Pancreas (tissue), 10 donors: ENCODE data around the gene HCFC1. TPM values are rescaled to one million over a fixed set of nuclear protein-coding genes. Genes with fewer than 3 reads are reported as not detected.

Experiments
- ATAC-seq, 4 donors: fragments of 200-7000 bp; cut with Tn5 transposase; one replicate each; pipeline versions ENCODE4 v1.8.0 to v1.9.1; 2020; ENCODE audit warnings: mild to moderate bottlenecking in 4 of 4, moderate library complexity in 4 of 4
- DNase-seq, 6 donors: peaks; one replicate each; pipeline ENCODE4 v3.0.0-alpha.2; 2020
- FAIRE-seq: peaks from 2 replicates; lab custom pipeline; 2012; peaks lifted over from hg19 to GRCh38; lab: Jason Lieb, UNC
- H3K27ac ChIP-seq, 4 donors: fragments of 200-600 bp; sonication (generic); 1 replicate in 3 of 4; 2 replicates in 1 of 4; pipeline versions ENCODE4 v1.5.0 to v1.8.0; 2020
- H3K27me3 ChIP-seq, 4 donors: fragments of 200-600 bp; one replicate each; pipeline ENCODE4 v1.8.0; 2021
- H3K36me3 ChIP-seq, 3 donors: fragments of 200-600 bp; sonication (generic) in 1 of 3; one replicate each; pipeline versions ENCODE4 v1.5.0 to v1.8.0; 2020 to 2021
- H3K4me1 ChIP-seq, 3 donors: fragments of 200-600 bp; one replicate each; pipeline ENCODE4 v1.8.0; 2021
- H3K4me3 ChIP-seq, 4 donors: fragments of 200-600 bp; sonication (generic) in 2 of 4; one replicate each; pipeline versions ENCODE4 v1.5.0 to v1.8.0; 2020 to 2021
- H3K9me3 ChIP-seq, 4 donors: fragments of 200-600 bp; one replicate each; pipeline ENCODE4 v1.8.0; 2021
- WGBS, 2 donors: extraction: QIAGEN DNeasy Blood & Tissue Kit; methylation state at CpG; one replicate each; pipeline ENCODE4 v1.1.7; 2013; 5-methylcytosine and 5-hydroxymethylcytosine counted together
- intact Hi-C, 3 donors: fragments of 100-400 bp; cut with DNase I; formaldehyde crosslinking; loops; one replicate each; pipeline versions ENCODE4 v1.11.1 to v1.14.2; 2022
- polyA plus RNA-seq, 2 donors: library from polyadenylated mRNA; stranded (reverse); fragments of 200-250 nt; gene quantifications; one replicate each; pipeline ENCODE4 v1.2.3, GENCODE V29; 2013
- total RNA-seq, 6 donors: library from RNA; stranded (reverse); fragmentation: NEBNext Ultra II Directional in 4 of 6; extraction: Animal tissue kit (Norgen Biotek cat#: 25700) in 4 of 6; gene quantifications; one replicate each; pipeline versions ENCODE4 v1.2.1 to v1.2.4, GENCODE V29; 2021 to 2023
- TF ChIP-seq, protein P1 (sequence below), 4 donors: fragments of 200-600 bp; sonication (generic) in 3 of 4; IDR thresholded peaks; one replicate each; pipeline versions ENCODE4 v1.5.0 to v1.8.0; 2021; ENCODE audit warnings: antibody characterized with exemption in 4 of 4
- donor health status: healthy with polysubstance abuse.
- donor health status: DM: no; HTN: no; CAD: no; lungs with moderate emphysema.
- donor health status: DM: no; HTN: no; CAD: no.
- donor health status: control.
- donor health status: control.
- donor health status: Bipolar disorder and iron deficiency.
- donor health status: DM: yes; HTN: yes; CAD: no.
- donor health status: DM: no; HTN: no; CAD: no.
- donor health status: DM: no; HTN: no; CAD: no.
- donor health status: DM: yes; HTN: yes; CAD: no.

The HCFC1 gene
- total and polyA plus RNA-seq, 8 donors, result 10.4 to 28.4 (median 16.6) TPM

DNA sequence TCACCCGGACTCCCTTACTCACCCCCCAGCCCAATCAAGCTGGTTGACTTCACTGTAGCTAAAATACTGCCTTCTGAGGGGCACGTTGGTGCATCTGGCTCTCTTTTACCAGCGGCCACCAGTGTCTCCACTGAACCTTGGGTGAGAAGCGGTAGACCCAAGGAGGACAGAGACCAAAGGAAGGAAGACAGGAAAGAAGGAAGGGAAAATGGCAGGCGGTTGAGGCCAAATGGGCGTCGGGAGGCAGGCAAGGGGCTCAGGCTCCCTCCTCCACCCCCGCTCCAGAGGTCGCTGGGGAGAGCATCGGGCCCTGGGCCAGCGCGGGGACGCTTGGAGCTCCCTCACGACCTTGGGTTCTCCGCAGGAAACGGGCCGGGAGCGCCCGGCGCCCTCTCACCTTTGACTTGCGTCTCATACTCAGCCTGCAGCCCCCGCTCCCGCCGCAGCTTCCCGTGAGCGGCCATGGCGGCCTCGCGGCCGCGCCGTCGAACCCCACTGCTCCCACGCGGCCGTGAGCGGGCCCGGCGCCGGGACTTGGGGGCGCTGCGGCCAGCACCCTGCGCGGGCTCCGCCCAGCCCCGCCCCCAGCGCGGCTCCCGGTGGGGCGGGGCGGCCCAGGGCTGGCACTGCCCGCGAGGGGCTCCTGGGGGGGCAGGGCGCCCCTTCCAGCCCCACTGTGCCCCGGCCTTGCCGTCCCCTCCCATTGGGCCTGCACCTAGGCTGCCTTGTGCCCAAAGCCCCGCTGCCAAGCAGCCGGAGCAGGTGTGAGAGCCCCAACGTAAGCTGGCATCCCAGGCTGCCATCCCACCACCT, 45.7 kb downstream of the HCFC1 start, which contains the start of gene ARHGAP4:
TSS of gene ARHGAP4 (minus strand) at position 526 of the 813 bp plus-strand sequence. CDS start at position 464, 62 bp downstream.
- Histone ChIP-seq H3K4me3 (peak within 1 kb of the TSS in 1 of 4 donors; percentile 63), H3K27ac (peak within 1 kb of the TSS; percentile 1 to 91 (median 86)), H3K9me3 (no peaks in the 10 kb centered on the region), H3K4me1 (peaks cover 0 to 13% (median 9%) of the 10 kb centered on the region in 3 donors), H3K36me3 (no peaks in the 10 kb centered on the region), H3K27me3 (no peaks in the 10 kb centered on the region)
- no peak for FAIRE-seq
- 24 to 36% methylated on average over 39 to 58 of the region's 59 CpGs for WGBS, 2 donors
- ATAC-seq, result no peak
- TF ChIP-seq, protein P1, sequence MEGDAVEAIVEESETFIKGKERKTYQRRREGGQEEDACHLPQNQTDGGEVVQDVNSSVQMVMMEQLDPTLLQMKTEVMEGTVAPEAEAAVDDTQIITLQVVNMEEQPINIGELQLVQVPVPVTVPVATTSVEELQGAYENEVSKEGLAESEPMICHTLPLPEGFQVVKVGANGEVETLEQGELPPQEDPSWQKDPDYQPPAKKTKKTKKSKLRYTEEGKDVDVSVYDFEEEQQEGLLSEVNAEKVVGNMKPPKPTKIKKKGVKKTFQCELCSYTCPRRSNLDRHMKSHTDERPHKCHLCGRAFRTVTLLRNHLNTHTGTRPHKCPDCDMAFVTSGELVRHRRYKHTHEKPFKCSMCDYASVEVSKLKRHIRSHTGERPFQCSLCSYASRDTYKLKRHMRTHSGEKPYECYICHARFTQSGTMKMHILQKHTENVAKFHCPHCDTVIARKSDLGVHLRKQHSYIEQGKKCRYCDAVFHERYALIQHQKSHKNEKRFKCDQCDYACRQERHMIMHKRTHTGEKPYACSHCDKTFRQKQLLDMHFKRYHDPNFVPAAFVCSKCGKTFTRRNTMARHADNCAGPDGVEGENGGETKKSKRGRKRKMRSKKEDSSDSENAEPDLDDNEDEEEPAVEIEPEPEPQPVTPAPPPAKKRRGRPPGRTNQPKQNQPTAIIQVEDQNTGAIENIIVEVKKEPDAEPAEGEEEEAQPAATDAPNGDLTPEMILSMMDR (IDR thresholded peaks at IDR 0.05), result no peak
- peak in 1 of 6 donors; percentile 75 for DNase-seq
- intact Hi-C loops, result no loop called here

DNA sequence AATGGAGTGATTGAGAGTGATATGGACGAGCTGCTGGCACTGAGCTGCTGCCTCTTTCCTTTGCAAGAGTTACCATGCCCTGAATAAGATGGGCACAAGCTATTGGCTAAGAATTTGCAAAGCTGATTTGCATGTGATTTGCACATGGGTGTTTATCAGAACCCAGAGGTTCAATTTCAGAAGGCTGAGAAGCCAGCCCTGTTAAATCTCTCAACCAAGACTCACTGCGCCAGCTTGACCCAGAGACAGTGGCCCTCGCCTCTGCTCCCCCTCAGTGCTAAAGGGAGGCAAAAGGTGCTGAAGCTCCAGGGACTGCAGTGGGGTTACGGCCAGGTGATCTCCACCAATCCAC, 46.3 kb downstream of the HCFC1 start:
- no peaks in the 10 kb centered on the region for H3K27me3 ChIP-seq
- WGBS, 2 donors, result 73 to 76% methylated on average over 4 of the region's 4 CpGs

DNA sequence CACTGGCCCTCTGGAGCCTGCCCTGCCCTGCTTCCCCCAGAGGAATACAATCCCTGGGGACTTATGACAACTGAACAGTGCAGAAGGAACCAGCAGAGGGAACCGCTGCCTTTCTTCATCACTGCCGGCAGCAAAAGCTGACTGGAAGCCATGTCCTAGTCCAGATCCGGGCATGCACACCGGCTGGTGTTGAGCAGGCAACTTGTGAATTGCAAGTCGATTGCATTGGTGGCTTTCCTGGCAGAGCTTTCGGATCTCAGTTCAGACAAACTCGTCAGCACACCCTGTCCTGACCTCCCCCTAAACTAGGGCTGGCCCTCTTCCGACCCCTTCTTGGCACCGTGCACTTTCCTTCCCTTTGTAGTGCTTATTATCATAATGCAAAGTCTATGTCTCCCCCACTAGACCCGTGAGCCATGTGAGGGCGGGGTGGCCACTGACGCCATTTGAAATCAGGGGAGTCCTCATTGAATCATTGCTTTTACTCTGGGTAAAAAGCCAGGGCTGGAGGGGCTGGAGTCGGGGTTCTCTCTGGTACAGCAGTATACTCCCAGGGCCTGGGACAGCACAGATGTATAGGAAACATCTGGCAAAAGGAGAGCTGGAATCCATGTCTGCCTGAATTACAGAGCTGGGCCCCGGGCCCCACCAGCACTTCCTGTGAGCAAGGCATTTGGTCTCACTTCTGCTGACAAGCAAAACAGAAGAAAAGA, 47.3 kb downstream of the HCFC1 start:
- H3K36me3 ChIP-seq, result no peaks in the 10 kb centered on the region
- TF ChIP-seq, protein P1 (IDR thresholded peaks at IDR 0.05), result no peak
- 40 to 55% methylated on average over 14 of the region's 14 CpGs for WGBS, 2 donors
- H3K27ac ChIP-seq, result no peak overlapping the region
- no peaks in the 10 kb centered on the region for H3K9me3 ChIP-seq
- peaks cover 0 to 12% (median 9%) of the 10 kb centered on the region in 3 donors for H3K4me1 ChIP-seq
- ATAC-seq (no peak), FAIRE-seq (no peak), DNase-seq (peak in 1 of 6 donors; percentile 36)
- H3K27me3 ChIP-seq, result no peaks in the 10 kb centered on the region
- H3K4me3 ChIP-seq, result no peak overlapping the region
- intact Hi-C loops, result no loop called here

More for the DNA sequence above, 46.3 kb downstream of the HCFC1 start:
- FAIRE-seq (no peak), DNase-seq (peak in 1 of 6 donors; percentile 29), ATAC-seq (no peak)
- Histone ChIP-seq H3K9me3 (no peaks in the 10 kb centered on the region), H3K27ac (peak overlapping the region in 1 of 4 donors; percentile 12), H3K36me3 (no peaks in the 10 kb centered on the region), H3K4me3 (peak overlapping the region in 1 of 4 donors; percentile 27), H3K4me1 (peaks cover 0 to 13% (median 9%) of the 10 kb centered on the region in 3 donors)
- intact Hi-C loops, result no loop called here
- TF ChIP-seq, protein P1 (IDR thresholded peaks at IDR 0.05), result no peak

DNA sequence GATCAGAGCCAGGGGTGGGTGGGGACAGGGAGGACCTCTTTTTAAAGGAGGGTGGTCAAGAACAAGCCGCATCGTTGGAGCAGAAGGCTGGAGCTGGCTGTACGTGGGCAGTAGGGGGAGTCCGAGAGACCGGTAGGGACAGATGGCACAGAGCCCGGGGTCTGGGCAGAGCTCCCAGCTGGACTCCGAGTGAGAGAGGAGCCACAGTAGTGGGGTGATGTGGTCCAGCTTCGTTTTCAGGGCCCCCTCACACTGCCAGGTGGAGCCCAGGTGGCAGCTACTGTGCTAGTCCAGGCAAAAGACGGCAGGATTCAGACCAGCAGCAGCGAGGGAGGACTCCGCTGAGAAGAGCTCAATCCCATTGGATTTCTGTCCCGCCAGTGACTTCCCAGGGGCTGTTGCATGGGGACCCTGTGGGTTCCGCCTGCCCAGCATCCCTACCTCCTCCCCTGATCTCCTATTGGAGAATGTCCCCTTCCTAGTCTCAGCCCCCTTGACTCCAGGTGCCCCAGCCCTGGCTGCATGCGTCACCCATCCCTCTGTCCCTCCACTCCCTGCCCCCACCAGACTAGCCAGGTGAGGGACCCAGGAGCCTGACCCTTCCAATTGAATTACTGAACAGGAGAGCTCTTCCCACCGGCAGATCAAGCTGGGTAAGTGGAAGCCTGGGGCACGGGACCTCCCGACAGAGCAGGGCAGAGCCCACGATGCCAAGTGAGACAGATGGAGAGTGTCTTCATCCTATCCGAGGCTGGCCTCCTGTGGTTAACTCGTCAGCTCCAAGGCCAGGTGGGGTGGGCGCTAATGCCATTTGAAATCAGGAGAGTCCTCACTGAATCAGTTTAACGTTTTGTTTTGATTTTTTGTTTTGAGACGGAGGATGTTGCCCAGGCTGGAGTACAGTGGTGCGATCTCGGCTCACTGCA, 48.4 kb downstream of the HCFC1 start:
- 33 to 45% methylated on average over 25 of the region's 25 CpGs for WGBS, 2 donors
- no peak overlapping the region for H3K27ac ChIP-seq
- intact Hi-C loops, result no loop called here
- TF ChIP-seq, protein P1 (IDR thresholded peaks at IDR 0.05), result peak; percentile 22 to 51 (median 26)
- FAIRE-seq (no peak), ATAC-seq (peak; percentile 69 to 83 (median 78)), DNase-seq (peak; percentile 70 to 94 (median 84))
- no peaks in the 10 kb centered on the region for H3K36me3 ChIP-seq
- no peaks in the 10 kb centered on the region for H3K27me3 ChIP-seq
- no peaks in the 10 kb centered on the region for H3K9me3 ChIP-seq
- H3K4me3 ChIP-seq, result no peak overlapping the region
- peaks cover 0 to 3% (median 0%) of the 10 kb centered on the region in 3 donors for H3K4me1 ChIP-seq
